Astrocyte (in vitro differentiated cells and primary cell): Measurements from ENCODE around the gene KLHL25.

Experiments used
- EZH2 ChIP-seq: IDR thresholded peaks from 2 replicates; pipeline ENCODE4 v1.6.1; 2012; ENCODE audit warnings: mild to moderate bottlenecking, low read length, inconsistent platforms; ENCODE audit not compliant: insufficient read depth
- TF ChIP-seq, protein P1 (sequence below): IDR thresholded peaks from 2 replicates; pipeline ENCODE4 v1.5.1; 2011; ENCODE audit warnings: low read depth, mild to moderate bottlenecking, inconsistent platforms, low read length, moderate library complexity; ENCODE audit not compliant: insufficient read depth

DNA sequence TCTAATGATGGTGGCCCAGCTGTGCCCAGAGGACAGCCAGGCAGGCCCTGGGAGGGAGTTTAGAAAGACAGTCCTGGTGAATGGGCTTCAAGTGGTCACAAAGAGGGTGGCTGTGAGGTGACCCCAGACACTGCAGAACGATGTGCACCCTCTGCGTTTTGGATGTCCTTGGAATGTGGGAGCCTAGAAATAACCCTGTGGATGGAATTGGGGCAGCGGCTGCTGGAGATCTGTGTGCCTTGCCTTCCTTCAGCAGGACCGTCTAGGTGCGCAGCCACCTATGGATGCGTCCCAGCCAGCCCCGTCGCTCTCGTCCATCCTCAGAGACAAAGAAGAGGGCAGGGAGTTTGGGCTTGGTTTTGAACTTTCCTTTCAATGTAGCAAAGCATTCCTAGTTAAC lies 46.5 kb downstream of the KLHL25 start:
- TF ChIP-seq, protein P1, sequence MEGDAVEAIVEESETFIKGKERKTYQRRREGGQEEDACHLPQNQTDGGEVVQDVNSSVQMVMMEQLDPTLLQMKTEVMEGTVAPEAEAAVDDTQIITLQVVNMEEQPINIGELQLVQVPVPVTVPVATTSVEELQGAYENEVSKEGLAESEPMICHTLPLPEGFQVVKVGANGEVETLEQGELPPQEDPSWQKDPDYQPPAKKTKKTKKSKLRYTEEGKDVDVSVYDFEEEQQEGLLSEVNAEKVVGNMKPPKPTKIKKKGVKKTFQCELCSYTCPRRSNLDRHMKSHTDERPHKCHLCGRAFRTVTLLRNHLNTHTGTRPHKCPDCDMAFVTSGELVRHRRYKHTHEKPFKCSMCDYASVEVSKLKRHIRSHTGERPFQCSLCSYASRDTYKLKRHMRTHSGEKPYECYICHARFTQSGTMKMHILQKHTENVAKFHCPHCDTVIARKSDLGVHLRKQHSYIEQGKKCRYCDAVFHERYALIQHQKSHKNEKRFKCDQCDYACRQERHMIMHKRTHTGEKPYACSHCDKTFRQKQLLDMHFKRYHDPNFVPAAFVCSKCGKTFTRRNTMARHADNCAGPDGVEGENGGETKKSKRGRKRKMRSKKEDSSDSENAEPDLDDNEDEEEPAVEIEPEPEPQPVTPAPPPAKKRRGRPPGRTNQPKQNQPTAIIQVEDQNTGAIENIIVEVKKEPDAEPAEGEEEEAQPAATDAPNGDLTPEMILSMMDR, result no peak
- TF ChIP-seq EZH2, result no peak
